ENCODE data around the gene OVOL2. TPM values are rescaled to one million over a fixed set of nuclear protein-coding genes. Genes with fewer than 3 reads are reported as not detected.

Gene OVOL2
- total and polyA plus RNA-seq, 10 of the 15 experiments (the other 5 are each of a cell fraction or from before 2014, with no cell fraction given): not detected

GRCh38 chr20:18018100-18018499 lies 39.6 kb downstream of the OVOL2 start:
- ATAC-seq: no peak
- H4K20me1 ChIP-seq (ENCODE audit: control insufficient read depth, insufficient read depth): no peaks in the 10 kb centered on the region
- TF ChIP-seq SMARCA5 (IDR thresholded peaks at IDR 0.05) (no peak), LARP7 (IDR thresholded peaks at IDR 0.05) (no peak), PML (IDR thresholded peaks at IDR 0.05; ENCODE audit: low read length) (no peak), NFYB (IDR thresholded peaks at IDR 0.05; ENCODE audit: insufficient read depth, low read depth, low read length) (no peak), TARDBP (IDR thresholded peaks at IDR 0.05; ENCODE audit: borderline replicate concordance) (no peak), MTA3 (IDR thresholded peaks at IDR 0.05; ENCODE audit: borderline replicate concordance, low read length) (no peak), FOXK2 (IDR thresholded peaks at IDR 0.05) (no peak), IKZF1 (conservative IDR thresholded peaks at IDR 0.05) (no peak), CHD4 (IDR thresholded peaks at IDR 0.05) (no peak), TAF1 (IDR thresholded peaks at IDR 0.05; ENCODE audit: borderline replicate concordance, low read depth, low read length) (no peak), USF1 (IDR thresholded peaks at IDR 0.05; ENCODE audit: borderline replicate concordance, extremely low read length, insufficient read depth, low read depth, low read length) (no peak), ASH2L (IDR thresholded peaks at IDR 0.05; ENCODE audit: borderline replicate concordance, low read depth) (no peak), KDM1A (IDR thresholded peaks at IDR 0.05; ENCODE audit: borderline replicate concordance) (no peak)
- TF ChIP-seq, protein P1, sequence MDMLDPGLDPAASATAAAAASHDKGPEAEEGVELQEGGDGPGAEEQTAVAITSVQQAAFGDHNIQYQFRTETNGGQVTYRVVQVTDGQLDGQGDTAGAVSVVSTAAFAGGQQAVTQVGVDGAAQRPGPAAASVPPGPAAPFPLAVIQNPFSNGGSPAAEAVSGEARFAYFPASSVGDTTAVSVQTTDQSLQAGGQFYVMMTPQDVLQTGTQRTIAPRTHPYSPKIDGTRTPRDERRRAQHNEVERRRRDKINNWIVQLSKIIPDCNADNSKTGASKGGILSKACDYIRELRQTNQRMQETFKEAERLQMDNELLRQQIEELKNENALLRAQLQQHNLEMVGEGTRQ (IDR thresholded peaks at IDR 0.05; ENCODE audit: borderline replicate concordance, low read depth, low read length): no peak
- TF ChIP-seq, protein P2, sequence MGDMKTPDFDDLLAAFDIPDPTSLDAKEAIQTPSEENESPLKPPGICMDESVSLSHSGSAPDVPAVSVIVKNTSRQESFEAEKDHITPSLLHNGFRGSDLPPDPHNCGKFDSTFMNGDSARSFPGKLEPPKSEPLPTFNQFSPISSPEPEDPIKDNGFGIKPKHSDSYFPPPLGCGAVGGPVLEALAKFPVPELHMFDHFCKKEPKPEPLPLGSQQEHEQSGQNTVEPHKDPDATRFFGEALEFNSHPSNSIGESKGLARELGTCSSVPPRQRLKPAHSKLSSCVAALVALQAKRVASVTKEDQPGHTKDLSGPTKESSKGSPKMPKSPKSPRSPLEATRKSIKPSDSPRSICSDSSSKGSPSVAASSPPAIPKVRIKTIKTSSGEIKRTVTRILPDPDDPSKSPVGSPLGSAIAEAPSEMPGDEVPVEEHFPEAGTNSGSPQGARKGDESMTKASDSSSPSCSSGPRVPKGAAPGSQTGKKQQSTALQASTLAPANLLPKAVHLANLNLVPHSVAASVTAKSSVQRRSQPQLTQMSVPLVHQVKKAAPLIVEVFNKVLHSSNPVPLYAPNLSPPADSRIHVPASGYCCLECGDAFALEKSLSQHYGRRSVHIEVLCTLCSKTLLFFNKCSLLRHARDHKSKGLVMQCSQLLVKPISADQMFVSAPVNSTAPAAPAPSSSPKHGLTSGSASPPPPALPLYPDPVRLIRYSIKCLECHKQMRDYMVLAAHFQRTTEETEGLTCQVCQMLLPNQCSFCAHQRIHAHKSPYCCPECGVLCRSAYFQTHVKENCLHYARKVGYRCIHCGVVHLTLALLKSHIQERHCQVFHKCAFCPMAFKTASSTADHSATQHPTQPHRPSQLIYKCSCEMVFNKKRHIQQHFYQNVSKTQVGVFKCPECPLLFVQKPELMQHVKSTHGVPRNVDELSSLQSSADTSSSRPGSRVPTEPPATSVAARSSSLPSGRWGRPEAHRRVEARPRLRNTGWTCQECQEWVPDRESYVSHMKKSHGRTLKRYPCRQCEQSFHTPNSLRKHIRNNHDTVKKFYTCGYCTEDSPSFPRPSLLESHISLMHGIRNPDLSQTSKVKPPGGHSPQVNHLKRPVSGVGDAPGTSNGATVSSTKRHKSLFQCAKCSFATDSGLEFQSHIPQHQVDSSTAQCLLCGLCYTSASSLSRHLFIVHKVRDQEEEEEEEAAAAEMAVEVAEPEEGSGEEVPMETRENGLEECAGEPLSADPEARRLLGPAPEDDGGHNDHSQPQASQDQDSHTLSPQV (IDR thresholded peaks at IDR 0.05): no peak
- no peak overlapping the region for H3K27ac ChIP-seq (ENCODE audit: control insufficient read depth, insufficient read depth)
- ChIA-PET SMC1A (ENCODE audit: uncharacterized antibody, unreplicated experiment) (interaction anchor here (0.6 to 4.3 kb wide), 5 partner anchors 14 to 512 kb away, joined by 3 to 29 read pairs (median 7); no protein-coding TSS in a partner anchor), RAD21 (ENCODE audit: unreplicated experiment) (interaction anchor here (1.1 to 1.5 kb wide), 3 partner anchors 14 to 21 kb away, joined by 3 to 5 read pairs (median 4); no protein-coding TSS in a partner anchor), CTCF (interaction anchor here (0.7 to 5.4 kb wide), 6 partner anchors 17 to 513 kb away, joined by 3 to 45 read pairs (median 4); partner anchors contain the start of gene RRBP1), POLR2A (no interaction called here)
- H3K4me2 ChIP-seq (ENCODE audit: control insufficient read depth, insufficient read depth): no peak overlapping the region
- in situ Hi-C loops (cut with MboI): no loop called here
- no peak overlapping the region for H2AFZ ChIP-seq (ENCODE audit: control insufficient read depth, low read depth, low read length)
- 72% methylated on average over 10 of the region's 10 CpGs for WGBS (ENCODE audit: insufficient coverage, insufficient replicate concordance, low lambda C conversion rate, missing lambda C conversion rate)
- no peaks in the 10 kb centered on the region for H3K4me1 ChIP-seq (ENCODE audit: control insufficient read depth, insufficient read depth, low read length)
- H3K9me3 ChIP-seq (replicated peaks; ENCODE audit: control insufficient read depth, insufficient read depth, low read length): no peaks in the 10 kb centered on the region
- H3K9ac ChIP-seq (ENCODE audit: control insufficient read depth, insufficient read depth, low read length): no peak overlapping the region
- intact Hi-C loops (cut with micrococcal nuclease; ENCODE audit: unreplicated experiment): no loop called here
- no peaks in the 10 kb centered on the region for H3K27me3 ChIP-seq (replicated peaks in 1 of 2; ENCODE audit: control insufficient read depth in 2 of 2, insufficient read depth in 2 of 2, low read length in 1 of 2)
- H3K36me3 ChIP-seq (ENCODE audit: control insufficient read depth in 2 of 2, insufficient read depth in 2 of 2, low read length in 1 of 2): no peaks in the 10 kb centered on the region
- no TSS peak for BruUV-seq (replicated peaks)
- H3K79me2 ChIP-seq (ENCODE audit: control insufficient read depth, insufficient read depth, low read length): no peaks in the 10 kb centered on the region
- DNase-seq (ENCODE audit: low read depth, low spot score): no peak
- no peak for FAIRE-seq
- no peak overlapping the region for H3K4me3 ChIP-seq
